AG10803 (cell line): ENCODE measurements around the gene PCDHGA12.

Experiments
- DNase-seq: peaks from one replicate; pipeline ENCODE4 v3.0.0; 2010; ENCODE audit warnings: low read depth
- H3K4me3 ChIP-seq: 2 replicates; pipeline ENCODE4 v1.5.1; 2011; ENCODE audit warnings: mild to moderate bottlenecking, low read length, control low read depth
- TF ChIP-seq, protein P1 (sequence below): conservative IDR thresholded peaks from 2 replicates; pipeline ENCODE4 v1.5.1; 2011; ENCODE audit warnings: mild to moderate bottlenecking, low read length, control low read depth, inconsistent platforms

Gene PCDHGA12

GRCh38 chr5:141430332-141431113, at the start of gene PCDHGA12:
TSS of gene PCDHGA12 (plus strand) at chr5:141430507. CDS start at chr5:141430760, 253 bp downstream.
- H3K4me3 ChIP-seq, result peak within 1 kb of the TSS; percentile 54
- peak; percentile 92 for DNase-seq
- TF ChIP-seq, protein P1, sequence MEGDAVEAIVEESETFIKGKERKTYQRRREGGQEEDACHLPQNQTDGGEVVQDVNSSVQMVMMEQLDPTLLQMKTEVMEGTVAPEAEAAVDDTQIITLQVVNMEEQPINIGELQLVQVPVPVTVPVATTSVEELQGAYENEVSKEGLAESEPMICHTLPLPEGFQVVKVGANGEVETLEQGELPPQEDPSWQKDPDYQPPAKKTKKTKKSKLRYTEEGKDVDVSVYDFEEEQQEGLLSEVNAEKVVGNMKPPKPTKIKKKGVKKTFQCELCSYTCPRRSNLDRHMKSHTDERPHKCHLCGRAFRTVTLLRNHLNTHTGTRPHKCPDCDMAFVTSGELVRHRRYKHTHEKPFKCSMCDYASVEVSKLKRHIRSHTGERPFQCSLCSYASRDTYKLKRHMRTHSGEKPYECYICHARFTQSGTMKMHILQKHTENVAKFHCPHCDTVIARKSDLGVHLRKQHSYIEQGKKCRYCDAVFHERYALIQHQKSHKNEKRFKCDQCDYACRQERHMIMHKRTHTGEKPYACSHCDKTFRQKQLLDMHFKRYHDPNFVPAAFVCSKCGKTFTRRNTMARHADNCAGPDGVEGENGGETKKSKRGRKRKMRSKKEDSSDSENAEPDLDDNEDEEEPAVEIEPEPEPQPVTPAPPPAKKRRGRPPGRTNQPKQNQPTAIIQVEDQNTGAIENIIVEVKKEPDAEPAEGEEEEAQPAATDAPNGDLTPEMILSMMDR, result peak; percentile 75

DNA sequence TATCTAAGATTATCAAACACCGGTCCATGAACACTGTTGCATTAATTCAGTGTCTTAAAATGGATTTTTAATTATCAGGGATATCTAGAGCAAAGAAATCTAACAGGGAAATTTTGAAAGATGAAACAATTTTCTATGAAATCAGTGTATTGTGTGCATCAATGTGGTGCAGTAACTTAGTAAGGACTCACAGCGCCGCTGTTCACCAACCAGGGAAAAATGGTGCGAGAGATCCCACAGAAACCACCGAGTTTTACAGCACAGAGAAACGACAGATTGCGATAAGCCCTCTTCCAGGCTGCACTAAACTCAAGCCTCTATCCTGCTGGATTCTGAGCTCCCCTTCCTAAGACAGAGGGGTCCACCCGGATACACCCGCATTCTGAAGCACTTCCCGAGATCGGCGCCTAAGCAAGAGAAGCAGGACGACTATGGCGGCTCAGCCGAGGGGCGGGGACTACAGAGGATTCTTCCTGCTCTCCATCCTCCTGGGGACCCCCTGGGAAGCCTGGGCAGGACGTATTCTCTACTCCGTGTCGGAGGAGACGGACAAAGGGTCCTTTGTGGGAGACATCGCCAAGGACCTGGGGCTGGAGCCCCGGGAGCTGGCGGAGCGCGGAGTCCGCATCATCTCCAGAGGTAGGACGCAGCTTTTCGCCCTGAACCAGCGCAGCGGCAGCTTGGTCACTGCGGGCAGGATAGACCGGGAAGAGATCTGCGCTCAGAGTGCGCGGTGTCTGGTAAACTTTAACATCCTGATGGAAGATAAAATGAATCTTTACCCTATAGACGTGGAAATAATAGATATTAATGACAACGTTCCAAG, 47.6 kb upstream of the PCDHGA12 start, which contains the start of gene PCDHGA7:
PCDHGA7 (plus strand) TSS at position 274 of the 826 bp plus-strand sequence; CDS start at position 432, 158 bp downstream.
- TF ChIP-seq, protein P1, result peak; percentile 67
- peak within 1 kb of the TSS; percentile 71 for H3K4me3 ChIP-seq
- peak; percentile 58 for DNase-seq

DNA sequence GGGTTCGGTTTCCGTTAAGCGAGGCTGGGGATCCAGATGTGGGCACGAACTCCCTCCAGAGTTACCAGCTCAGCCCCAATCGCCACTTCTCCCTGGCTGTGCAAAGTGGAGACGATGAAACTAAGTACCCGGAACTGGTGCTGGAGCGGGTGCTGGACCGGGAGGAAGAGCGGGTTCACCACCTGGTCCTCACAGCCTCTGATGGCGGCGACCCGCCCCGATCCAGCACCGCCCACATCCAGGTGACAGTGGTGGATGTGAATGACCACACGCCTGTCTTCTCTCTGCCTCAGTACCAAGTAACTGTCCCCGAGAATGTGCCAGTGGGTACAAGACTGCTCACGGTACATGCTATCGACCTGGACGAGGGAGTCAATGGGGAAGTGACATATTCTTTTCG, 47.0 kb upstream of the PCDHGA12 start:
- TF ChIP-seq, protein P1, result no peak
- H3K4me3 ChIP-seq, result peak overlapping the region; percentile 71
- no peak for DNase-seq

GRCh38 chr5:141384471-141385267, 45.6 kb upstream of the PCDHGA12 start:
- TF ChIP-seq, protein P1, result no peak
- H3K4me3 ChIP-seq, result no peak overlapping the region
- DNase-seq, result no peak

DNA sequence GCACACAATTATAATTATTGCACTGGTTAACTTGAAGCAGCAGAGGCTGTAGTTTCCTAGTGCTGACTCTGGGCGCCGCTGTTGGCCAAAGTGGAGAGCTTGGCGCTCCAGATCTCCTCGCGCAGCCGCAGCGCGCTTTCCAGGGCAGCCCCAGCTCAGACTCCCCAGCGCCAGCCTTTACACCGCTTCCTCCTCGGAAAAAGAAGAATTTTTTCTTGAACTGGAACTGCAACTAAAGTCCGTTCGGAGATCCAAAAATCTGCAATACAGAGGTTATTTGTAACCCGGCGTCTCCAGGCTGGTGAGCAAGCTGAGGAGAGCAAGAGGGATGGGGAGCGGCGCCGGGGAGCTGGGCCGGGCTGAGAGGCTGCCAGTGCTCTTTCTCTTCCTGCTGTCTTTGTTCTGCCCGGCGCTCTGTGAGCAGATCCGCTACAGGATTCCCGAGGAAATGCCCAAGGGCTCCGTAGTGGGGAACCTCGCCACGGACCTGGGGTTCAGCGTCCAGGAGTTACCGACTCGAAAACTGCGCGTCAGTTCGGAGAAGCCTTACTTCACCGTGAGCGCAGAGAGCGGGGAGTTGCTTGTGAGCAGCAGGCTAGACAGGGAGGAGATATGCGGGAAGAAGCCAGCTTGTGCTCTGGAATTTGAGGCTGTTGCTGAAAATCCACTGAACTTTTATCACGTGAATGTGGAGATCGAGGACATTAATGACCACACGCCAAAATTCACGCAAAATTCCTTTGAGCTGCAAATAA, 42.6 kb upstream of the PCDHGA12 start, which contains the start of gene PCDHGB4:
PCDHGB4 (plus strand) TSS at position 142 of the 755 bp plus-strand sequence; CDS start at position 329, 187 bp downstream.
- peak within 1 kb of the TSS; percentile 54 for H3K4me3 ChIP-seq
- peak; percentile 54 for DNase-seq
- TF ChIP-seq, protein P1, result peak; percentile 64

DNA sequence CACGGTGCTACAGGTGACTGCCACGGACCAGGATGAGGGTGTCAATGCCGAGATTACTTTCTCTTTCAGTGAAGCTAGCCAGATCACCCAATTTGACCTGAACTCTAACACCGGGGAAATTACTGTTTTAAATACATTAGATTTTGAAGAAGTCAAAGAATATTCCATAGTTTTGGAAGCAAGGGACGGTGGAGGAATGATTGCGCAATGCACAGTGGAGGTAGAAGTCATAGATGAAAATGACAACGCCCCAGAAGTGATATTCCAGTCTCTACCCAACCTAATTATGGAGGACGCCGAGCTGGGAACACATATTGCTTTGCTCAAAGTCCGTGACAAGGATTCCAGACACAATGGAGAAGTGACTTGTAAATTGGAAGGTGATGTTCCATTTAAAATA, 41.6 kb upstream of the PCDHGA12 start:
- no peak for DNase-seq
- TF ChIP-seq, protein P1, result no peak
- no peak overlapping the region; the same call in 1 of the 2 replicates for H3K4me3 ChIP-seq
